Omental fat pad (tissue), 4 donors: ENCODE results near the gene IFI6. TPM values are rescaled to one million over a fixed set of nuclear protein-coding genes. Genes with fewer than 3 reads are reported as not detected.
"Not testable (repeated sequence)": the region's sequence is repeated elsewhere in the genome, so short reads cannot be mapped to it uniquely, and the experiment has no call there.

Source experiments
- ATAC-seq: fragments of 150-250 bp; one replicate; pipeline ENCODE4 v1.9.1; 2016; ENCODE audit warnings: mild to moderate bottlenecking, moderate library complexity; ENCODE audit not compliant: low FRiP score
- DNase-seq: peaks from one replicate; pipeline ENCODE4 v3.0.0-alpha.2; 2019; ENCODE audit warnings: low spot score
- CTCF ChIP-seq, 3 donors: fragments of 450-650 bp; IDR thresholded peaks; one replicate each; pipeline ENCODE4 v1.5.1; 2016 to 2017; ENCODE audit warnings: antibody characterized with exemption in 3 of 3, mild to moderate bottlenecking in 3 of 3, moderate library complexity in 2 of 3
- total RNA-seq, 4 donors: library from RNA; depleted of rRNA; stranded (reverse); fragments of >200 nt; gene quantifications; one replicate each; pipeline ENCODE4 v1.1.0, GENCODE V29; 2016

The IFI6 gene
- total RNA-seq, 4 donors from 2014 or later: 28.2 to 88.4 (median 69.6) TPM

DNA sequence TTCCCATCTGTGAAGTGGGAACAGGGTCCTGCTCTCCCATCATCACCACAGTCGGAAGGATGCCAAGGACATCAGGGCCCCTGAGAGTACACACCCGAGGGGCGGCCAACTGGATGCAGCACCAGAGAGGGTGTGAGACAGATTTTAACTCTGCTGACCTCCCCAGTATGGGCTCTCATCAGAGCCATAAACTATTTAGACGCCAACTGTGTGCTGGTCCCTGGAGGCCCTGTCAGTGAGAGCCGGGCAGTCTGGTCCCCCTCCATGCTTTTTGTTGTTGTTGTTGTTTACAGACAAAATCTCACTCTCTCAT lies 38.7 kb downstream of the IFI6 start:
- DNase-seq: no peak
- TF ChIP-seq CTCF (IDR thresholded peaks at IDR 0.05): no peak
- no peak for ATAC-seq

GRCh38 chr1:27632387-27633297 lies 39.4 kb downstream of the IFI6 start:
- ATAC-seq: no peak
- TF ChIP-seq CTCF (IDR thresholded peaks at IDR 0.05): no peak
- DNase-seq: no peak

DNA sequence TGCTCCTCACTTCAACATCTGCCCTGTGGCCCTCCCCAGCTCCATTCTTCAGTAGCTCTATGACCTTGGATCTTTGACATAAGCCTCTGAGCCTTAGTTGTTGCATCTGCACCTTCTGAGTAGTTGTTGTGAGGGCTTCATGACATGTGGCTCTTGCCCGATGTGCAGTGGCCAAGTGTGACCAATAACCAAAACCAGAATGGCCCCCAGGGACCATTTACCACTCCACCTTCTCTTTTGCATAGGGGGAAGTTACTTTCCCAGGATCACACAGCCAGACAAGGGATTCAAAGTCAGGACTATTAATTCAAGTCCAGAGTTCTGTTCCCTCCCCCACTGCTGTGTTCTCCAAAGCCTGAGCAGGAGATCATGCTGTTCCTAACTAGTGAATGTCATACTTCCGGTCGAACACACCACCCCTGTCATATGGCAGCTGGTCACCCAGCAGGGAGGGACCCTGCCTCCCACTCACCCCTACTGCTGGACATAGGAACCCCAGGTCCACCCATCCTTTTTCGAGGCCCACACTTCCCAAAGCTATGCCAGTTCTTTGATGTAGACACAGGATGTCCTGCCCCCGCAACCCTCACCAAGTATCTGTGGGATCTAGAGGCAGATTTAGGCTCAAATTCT lies 41.0 kb downstream of the IFI6 start:
- ATAC-seq (peak; percentile 51), DNase-seq (no peak)
- TF ChIP-seq CTCF (IDR thresholded peaks at IDR 0.05): no peak

- TF ChIP-seq CTCF (IDR thresholded peaks at IDR 0.05): no peak
- DNase-seq (no peak), ATAC-seq (no peak)
Observed at GRCh38 chr1:27628712-27629111, 43.3 kb downstream of the IFI6 start.

DNA sequence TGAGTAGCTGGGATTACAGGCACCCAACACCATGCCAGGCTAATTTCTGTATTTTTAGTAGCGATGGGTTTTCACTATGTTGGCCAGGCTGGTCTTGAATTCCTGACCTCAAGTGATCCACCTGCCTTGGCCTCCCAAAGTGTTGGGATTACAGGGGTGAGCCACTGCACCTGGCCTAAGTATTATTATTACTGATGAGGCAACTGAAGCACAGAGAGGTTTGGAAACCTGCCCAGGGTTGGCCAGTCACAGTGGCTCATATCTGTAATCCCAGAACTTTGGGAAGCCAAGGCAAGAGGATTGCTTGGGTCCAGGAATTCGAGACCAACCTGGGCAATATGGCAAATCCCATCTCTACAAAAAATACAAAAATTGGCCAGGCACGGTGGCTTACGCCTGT lies 44.3 kb downstream of the IFI6 start:
- DNase-seq, ATAC-seq: not testable (repeated sequence)

- ATAC-seq (no peak), DNase-seq (no peak)
- TF ChIP-seq CTCF (IDR thresholded peaks at IDR 0.05): no peak
Observed at GRCh38 chr1:27627061-27627460, 44.9 kb downstream of the IFI6 start.

DNA sequence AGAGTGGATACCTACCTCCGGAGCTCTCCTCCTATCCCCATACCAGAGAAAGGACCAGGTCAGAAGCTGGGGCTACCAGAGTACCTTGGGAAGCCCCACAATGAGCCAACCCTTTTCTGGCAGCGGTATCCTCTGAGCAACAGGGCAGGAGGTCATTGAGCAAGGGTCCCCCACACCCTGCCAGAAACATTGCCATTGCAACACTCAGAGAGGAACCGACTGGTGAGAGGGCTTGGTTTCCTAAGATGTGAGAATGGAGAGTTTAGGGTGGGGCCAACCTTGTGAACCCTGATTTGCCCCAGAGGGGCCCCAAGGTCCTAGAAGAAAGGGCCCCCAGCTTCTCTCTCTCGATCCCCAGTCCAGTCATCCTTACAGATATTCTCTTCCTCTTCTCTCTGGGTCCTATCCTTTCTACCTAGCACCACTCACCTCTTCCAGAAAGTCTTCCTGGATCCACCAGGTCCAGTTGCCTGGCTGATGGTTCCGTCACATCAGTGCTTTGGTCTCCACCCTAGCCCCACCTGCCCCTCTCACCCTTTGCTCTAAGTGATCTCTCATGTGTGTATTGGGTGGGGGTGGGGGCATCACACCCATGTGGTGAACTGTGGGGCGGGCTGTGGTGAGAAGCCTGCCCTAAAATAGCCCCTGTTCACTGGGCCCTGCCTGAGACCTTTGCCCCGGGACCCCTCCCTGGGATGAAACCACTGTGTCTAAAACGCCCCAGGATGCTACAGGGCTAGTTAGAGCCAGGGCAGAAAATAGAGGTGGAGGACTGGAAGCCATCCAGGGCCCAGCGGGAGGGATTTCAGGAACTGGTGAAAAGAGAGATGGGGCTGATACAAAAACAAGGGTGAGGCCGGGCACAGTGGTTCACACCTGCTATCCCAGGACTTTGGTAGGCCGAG lies 45.7 kb downstream of the IFI6 start:
- DNase-seq (no peak), ATAC-seq (no peak)
- TF ChIP-seq CTCF (IDR thresholded peaks at IDR 0.05): no peak
